GM21737 (cell line): ENCODE results near the gene LPO.

Experiments
- ATAC-seq: cut with Tn5 transposase; IDR thresholded peaks from one replicate; pipeline ENCODE4 v1.9.1; 2021; ENCODE audit warnings: mild to moderate bottlenecking, moderate library complexity; ENCODE audit not compliant: unreplicated experiment

LPO gene

DNA sequence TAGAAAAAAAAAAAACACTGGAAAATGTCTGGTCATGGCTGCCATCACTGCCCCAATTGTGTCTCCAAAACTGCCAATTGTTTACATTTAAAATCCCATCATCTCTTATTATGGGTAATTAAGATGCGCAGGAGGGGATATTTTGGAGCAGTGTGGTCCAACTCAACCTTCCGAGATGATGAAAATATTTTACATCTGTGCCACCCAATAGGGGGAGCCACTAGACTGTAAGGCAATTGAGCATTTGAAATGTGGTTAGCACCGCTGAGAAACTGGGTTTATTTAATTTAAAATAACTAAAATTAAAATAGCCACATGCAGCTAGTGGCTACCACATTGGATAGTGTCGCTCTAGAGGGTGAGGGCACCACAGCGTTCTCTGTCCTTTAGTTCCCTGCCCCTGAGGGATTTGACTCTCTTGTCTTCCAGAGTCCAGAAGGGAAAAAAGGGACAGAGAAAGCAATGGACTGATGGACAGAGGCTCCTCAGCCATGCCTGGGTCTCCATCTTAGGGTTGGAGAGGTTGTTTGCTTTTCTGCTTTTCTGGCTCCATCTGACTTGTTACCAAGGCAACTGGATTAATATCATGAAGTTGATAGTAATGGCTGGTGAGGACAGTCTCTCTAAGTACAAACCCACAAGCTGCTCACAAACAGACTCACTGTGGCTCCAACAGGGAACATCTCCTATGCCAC is 38.9 kb downstream of the LPO start:
- ATAC-seq, result no peak

GRCh38 chr17:58277802-58278595 is 39.6 kb downstream of the LPO start:
- ATAC-seq, result no peak

DNA sequence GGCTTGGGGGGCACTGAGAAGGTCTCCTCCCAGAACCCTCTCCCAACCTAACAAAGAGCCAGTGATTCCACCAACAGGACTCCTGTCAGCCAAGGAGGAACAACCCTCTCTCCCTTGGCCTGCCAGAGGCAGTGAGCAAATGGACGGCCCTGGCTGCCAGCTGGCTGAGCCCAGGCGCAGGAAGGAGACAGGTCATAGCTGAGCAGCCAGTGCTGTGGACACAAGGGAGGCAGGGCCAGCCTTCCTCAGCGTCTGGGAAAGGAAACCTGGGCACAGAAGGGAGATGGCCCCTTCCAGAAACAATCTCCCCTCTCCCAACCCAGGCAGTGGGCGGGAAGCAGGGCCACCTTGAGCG is 40.3 kb downstream of the LPO start:
- no peak for ATAC-seq

DNA sequence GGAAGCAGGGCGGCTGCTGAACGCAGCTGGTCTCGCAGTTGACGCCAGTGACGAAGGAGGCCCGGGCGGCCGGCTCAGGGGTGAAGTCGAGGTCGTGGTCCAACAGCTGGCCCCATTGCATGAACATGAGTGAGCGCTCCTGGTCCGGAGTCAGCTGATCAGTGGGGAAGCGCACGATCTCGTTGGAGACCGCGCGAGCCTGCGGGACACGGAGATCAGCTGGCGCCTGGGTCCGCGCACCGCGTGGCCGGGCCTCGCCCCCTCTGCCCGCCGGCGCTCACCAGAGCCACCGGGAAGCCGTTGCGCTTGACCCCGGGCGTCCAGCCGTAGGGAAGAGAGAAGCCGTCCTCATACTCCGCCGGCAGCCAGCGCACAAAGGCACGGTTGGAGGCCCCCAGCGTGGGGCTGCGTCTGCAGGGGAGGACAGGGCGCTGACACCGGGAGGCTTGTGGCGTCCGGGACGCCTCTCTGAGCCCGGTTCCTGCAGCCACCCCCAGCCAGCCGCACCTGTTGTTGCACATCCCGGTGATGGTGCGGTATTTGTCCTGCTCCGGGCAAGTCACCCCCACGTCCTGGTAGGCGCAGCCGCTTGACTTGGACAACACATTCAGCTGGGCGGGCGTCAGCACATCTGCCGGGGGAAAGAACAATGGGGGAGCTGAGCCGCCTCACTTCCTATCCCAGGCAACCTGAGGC is 40.8 kb downstream of the LPO start:
- no peak for ATAC-seq

DNA sequence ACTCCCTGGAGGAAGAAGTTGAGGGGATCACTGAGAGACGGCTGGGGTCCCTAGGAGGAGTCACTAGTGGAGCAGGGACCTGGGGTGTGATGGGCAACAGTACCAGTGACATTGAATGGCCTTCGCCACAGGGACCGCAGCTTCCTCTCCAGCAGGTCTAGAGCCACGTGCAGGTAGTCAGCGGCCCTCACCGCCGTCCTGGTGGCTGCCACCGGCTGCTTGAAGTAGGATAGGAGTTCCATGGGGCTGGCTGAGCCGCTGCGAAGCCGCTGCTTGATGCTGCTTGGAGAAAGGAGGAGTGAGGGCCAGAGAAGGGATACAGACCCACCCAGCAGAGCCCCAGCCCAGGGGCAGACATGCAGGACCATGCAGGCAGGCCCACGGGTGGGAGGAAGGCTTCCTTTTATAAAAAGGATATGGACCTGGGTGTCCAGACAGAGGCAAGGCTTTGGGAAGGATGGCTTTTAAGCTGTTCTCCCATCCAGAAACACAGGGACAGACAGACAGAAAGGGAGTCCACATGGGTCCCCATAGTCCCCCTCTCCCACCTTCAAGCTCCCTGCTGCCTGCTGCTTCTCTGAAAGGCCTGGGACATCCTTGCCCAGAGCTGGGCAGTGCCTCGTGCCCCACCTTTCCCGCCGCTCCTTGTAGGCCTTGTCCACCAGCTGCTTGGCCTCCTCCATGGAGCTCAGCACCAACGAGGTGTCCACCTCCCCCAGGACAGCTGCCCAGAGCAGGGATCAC is 41.5 kb downstream of the LPO start:
- no peak for ATAC-seq

- no peak for ATAC-seq
Measured at GRCh38 chr17:58280480-58281217, 42.3 kb downstream of the LPO start, which contains the start of gene MPO. Gene MPO, minus strand, starts transcription at chr17:58280935. Its CDS starts 177 bp downstream, at chr17:58280758.

DNA sequence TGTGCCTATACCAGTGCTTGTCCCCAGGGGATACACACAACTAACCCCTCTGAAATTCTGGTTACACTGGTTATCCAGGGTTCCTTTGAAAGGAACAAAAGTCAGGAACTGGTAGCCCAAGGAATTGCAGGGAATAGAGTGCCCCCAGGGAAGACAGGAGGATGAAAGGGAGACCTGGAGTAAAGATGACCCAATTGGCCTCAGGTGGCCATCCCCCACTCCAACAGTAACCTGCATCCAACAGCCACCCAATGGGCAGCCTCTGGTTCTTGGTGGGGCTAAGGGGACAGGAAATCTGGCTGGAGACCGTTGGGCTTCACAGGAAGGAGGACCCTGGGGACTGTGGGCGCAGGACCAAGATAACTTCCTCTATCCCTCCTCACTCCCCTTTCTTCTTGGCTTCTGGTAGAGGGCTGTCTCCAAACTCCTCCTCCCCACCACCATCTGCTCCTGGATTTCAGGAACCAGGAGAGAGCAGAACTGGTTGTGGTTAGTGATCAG is 43.2 kb downstream of the LPO start:
- no peak for ATAC-seq

- no peak for ATAC-seq
Measured at GRCh38 chr17:58282442-58282841, 44.1 kb downstream of the LPO start.

DNA sequence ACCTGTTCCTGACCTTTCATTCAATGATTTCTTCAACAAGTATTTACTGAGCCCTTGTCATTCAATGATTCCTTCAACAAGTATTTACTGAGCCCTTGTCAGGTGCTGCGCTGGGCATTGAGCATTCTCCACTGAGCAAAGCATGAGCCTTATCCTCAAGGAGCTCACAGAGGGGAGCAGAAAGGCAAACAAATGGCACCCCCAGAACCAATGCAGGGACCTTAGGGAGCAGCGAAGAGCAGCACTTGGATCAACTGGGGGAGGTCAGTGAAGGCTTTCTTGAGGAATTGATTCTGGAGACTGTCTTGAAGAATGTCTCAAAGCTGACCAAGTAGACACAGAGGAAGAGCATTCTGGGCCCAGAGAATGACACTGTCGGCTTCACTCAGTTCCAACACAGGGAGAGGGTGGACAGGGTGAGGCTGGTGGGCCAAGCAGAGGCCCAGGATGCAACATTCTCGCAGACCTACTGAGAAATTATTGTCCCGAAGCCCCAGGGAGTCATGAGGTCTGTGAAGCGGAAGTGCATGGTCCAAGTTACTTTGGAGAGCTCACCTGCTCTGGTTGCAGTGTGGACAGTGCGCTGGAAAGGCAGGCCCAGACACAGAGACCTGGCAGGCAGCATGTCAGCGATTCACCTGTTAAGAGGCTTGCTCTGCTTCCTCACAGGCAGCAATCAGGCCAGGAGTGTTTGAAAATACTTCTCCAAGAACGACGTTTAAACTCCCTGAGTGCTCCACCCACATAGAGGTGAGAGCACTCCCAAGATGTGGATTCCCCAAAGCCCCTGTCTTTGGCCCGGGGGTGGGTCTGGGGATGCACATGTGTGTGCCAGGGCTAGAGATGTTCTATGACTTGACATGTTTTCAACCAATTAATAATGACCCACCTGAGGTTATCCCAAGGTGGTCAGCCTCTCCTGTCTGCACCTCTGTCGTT is 45.6 kb downstream of the LPO start:
- no peak for ATAC-seq

DNA sequence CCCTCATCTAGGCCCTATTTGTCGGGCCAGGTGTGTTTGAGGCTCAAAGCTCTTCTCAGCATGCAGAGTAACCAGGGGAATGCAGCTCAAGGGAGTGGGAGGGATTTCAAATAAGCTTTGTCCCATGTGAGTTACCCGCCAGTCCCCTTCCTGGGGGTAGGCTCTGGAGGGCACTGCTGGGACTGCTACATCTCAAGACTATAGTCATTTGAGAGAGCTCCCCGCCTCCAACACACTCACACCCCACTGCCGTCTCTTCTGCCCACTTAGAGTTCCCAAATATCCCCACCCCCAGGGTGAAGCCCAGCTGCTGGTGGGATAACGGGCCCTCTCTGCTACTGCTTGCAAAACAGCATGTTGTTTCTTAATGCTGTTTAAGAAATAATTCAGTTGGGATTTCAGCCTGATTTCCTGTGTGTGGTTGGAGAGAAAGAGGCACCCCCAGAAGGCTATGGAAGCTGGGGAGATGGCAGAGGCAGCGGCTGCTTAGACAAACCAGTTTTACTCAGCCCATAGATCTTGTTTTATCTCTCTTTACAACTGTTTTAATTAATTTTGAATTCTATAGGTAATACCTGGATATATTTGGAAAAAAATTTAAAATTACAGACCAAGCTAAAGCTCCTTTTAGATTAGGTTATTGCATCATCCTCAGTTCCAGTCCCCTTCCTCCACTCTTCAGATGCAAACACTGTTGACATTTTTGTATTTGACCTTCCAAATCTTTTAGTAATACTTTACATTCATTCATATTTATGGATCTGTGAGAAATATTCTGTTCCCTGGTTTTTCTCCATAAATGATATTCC is 46.4 kb downstream of the LPO start:
- ATAC-seq, result no peak

DNA sequence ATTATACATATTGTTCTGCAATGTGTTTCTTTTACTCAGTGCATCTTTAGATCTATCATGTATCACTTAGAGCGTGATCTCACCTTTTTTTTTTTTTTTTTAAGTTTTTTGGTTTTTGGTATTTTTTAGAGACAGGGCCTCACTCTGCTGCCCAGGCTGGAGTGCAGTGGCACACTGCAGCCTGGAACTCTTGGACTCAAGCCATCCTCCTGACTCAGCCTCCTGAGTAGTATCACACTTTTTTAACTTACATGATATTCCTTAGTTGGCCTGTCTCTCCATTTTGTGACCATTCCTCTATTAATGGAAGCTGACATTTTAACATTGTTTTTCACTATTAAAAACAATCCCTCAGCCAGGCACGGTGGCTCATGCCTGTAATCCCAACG is 47.0 kb downstream of the LPO start:
- ATAC-seq, result no peak

- ATAC-seq, result no peak
Measured at GRCh38 chr17:58289869-58290268, 51.5 kb downstream of the LPO start.

GRCh38 chr17:58291246-58291645 is 52.9 kb downstream of the LPO start:
- no peak for ATAC-seq

GRCh38 chr17:58294034-58294433 is 55.6 kb downstream of the LPO start:
- ATAC-seq, result no peak

- ATAC-seq, result no peak
Measured at GRCh38 chr17:58300336-58300735, 62.0 kb downstream of the LPO start.

- no peak for ATAC-seq
Measured at GRCh38 chr17:58301504-58302150, 63.2 kb downstream of the LPO start.

GRCh38 chr17:58302171-58302918 is 64.0 kb downstream of the LPO start:
- no peak for ATAC-seq
